SK-N-SH treated with all-trans-retinoic acid at 6 μM for 48 hours (cell line): ENCODE results near the gene ZNF606.

Experiments used
- ATAC-seq: fragments of 200-7000 bp; cut with Tn5 transposase; 3 replicates; pipeline ENCODE4 v1.9.1; 2020; ENCODE audit warnings: mild to moderate bottlenecking, moderate library complexity
- ARNTL ChIP-seq: fragments of 450-650 bp; formaldehyde crosslinking; IDR thresholded peaks from 2 replicates; pipeline ENCODE4 v1.5.0; 2020; ENCODE audit warnings: low read depth, mild to moderate bottlenecking, moderate library complexity, borderline replicate concordance
- BACH2 ChIP-seq: fragments of 250-450 bp; sonication (Bioruptor Pico); IDR thresholded peaks from 2 replicates; pipeline ENCODE4 v1.9.0; 2021; ENCODE audit warnings: mild to moderate bottlenecking, borderline replicate concordance
- CREB5 ChIP-seq: fragments of 250-450 bp; sonication (Bioruptor Pico); IDR thresholded peaks from 2 replicates; pipeline ENCODE4 v1.5.1; 2020; ENCODE audit warnings: low read depth, mild to moderate bottlenecking, moderate library complexity
- CSDC2 ChIP-seq: fragments of 250-450 bp; sonication (Bioruptor Pico); IDR thresholded peaks from 2 replicates; pipeline ENCODE4 v1.5.0; 2020; ENCODE audit warnings: mild to moderate bottlenecking, moderate library complexity
- CSRNP3 ChIP-seq: fragments of 250-450 bp; sonication (Bioruptor Pico); IDR thresholded peaks from 2 replicates; pipeline ENCODE4 v1.5.1; 2021; ENCODE audit warnings: mild to moderate bottlenecking, moderate library complexity
- ESRRG ChIP-seq: fragments of 250-450 bp; sonication (Bioruptor Pico); IDR thresholded peaks from 2 replicates; pipeline ENCODE4 v1.6.1; 2021; ENCODE audit warnings: mild to moderate bottlenecking
- GLIS3 ChIP-seq: fragments of 250-450 bp; sonication (Bioruptor Pico); IDR thresholded peaks from 2 replicates; pipeline ENCODE4 v1.5.0; 2020; ENCODE audit warnings: mild to moderate bottlenecking, moderate library complexity
- ISL1 ChIP-seq: fragments of 250-450 bp; sonication (Bioruptor Pico); IDR thresholded peaks from 2 replicates; pipeline ENCODE4 v2.1.2; 2022; ENCODE audit warnings: mild to moderate bottlenecking, moderate library complexity
- OSR1 ChIP-seq: fragments of 250-450 bp; sonication (Bioruptor Pico); IDR thresholded peaks from 2 replicates; pipeline ENCODE4 v1.8.0; 2022; ENCODE audit warnings: moderate library complexity, mild to moderate bottlenecking, inconsistent platforms
- PATZ1 ChIP-seq: fragments of 250-450 bp; sonication (Bioruptor Pico); IDR thresholded peaks from 2 replicates; pipeline ENCODE4 v1.8.0; 2020; ENCODE audit warnings: mild to moderate bottlenecking, moderate library complexity, borderline replicate concordance
- POU6F1 ChIP-seq: fragments of 250-450 bp; sonication (Bioruptor Pico); IDR thresholded peaks from 2 replicates; pipeline ENCODE4 v1.8.0; 2021; ENCODE audit warnings: low read depth, mild to moderate bottlenecking, moderate library complexity, borderline replicate concordance
- PPARA ChIP-seq: fragments of 250-450 bp; sonication (Bioruptor Pico); IDR thresholded peaks from 2 replicates; pipeline ENCODE4 v1.5.0; 2020; ENCODE audit warnings: mild to moderate bottlenecking, borderline replicate concordance
- RARB ChIP-seq: fragments of 250-450 bp; sonication (Bioruptor Pico); IDR thresholded peaks from 2 replicates; pipeline ENCODE4 v1.8.0; 2021; ENCODE audit warnings: mild to moderate bottlenecking, moderate library complexity
- SNAI2 ChIP-seq: fragments of 250-450 bp; sonication (Bioruptor Pico); IDR thresholded peaks from 2 replicates; pipeline ENCODE4 v1.5.0; 2020; ENCODE audit warnings: mild to moderate bottlenecking, moderate library complexity
- TCF4 ChIP-seq: fragments of 250-450 bp; sonication (Bioruptor Pico); IDR thresholded peaks from 2 replicates; pipeline ENCODE4 v1.8.0; 2021; ENCODE audit warnings: mild to moderate bottlenecking, moderate library complexity, borderline replicate concordance
- TOX ChIP-seq: fragments of 250-450 bp; sonication (Bioruptor Pico); IDR thresholded peaks from 2 replicates; pipeline ENCODE4 v1.8.0; 2021; ENCODE audit warnings: mild to moderate bottlenecking, moderate library complexity, borderline replicate concordance
- TSHZ2 ChIP-seq: fragments of 250-450 bp; sonication (Bioruptor Pico); IDR thresholded peaks from 2 replicates; pipeline ENCODE4 v1.5.0; 2020; ENCODE audit warnings: mild to moderate bottlenecking, moderate library complexity
- ZC3H10 ChIP-seq: fragments of 250-450 bp; sonication (Bioruptor Pico); IDR thresholded peaks from 2 replicates; pipeline ENCODE4 v1.5.1; 2021; ENCODE audit warnings: mild to moderate bottlenecking, moderate library complexity
- ZFP3 ChIP-seq: fragments of 250-450 bp; sonication (Bioruptor Pico); IDR thresholded peaks from 2 replicates; pipeline ENCODE4 v1.5.0; 2020; ENCODE audit warnings: mild to moderate bottlenecking, moderate library complexity
- ZFP30 ChIP-seq: fragments of 450-650 bp; formaldehyde crosslinking; IDR thresholded peaks from 2 replicates; pipeline ENCODE4 v1.5.0; 2022; ENCODE audit warnings: mild to moderate bottlenecking, moderate library complexity
- ZNF8 ChIP-seq: fragments of 450-650 bp; formaldehyde crosslinking; IDR thresholded peaks from 2 replicates; pipeline ENCODE4 v1.5.0; 2020; ENCODE audit warnings: mild to moderate bottlenecking, moderate library complexity

Gene ZNF606

GRCh38 chr19:58045411-58046050 lies 42.9 kb upstream of the ZNF606 start:
- no peak for ATAC-seq
- no peak for TF ChIP-seq ZNF8 (CRISPR knock-in tag)
- TF ChIP-seq ARNTL (CRISPR knock-in tag): no peak
- no peak for TF ChIP-seq ISL1 (CRISPR knock-in tag)
- TF ChIP-seq POU6F1 (CRISPR knock-in tag): no peak
- TF ChIP-seq ZC3H10: no peak
- no peak for TF ChIP-seq TSHZ2 (CRISPR knock-in tag)
- no peak for TF ChIP-seq ZFP3 (CRISPR knock-in tag)
- TF ChIP-seq PPARA (CRISPR knock-in tag): no peak
- no peak for TF ChIP-seq CSDC2
- TF ChIP-seq GLIS3 (CRISPR knock-in tag): no peak
- TF ChIP-seq CREB5 (CRISPR knock-in tag): no peak
- TF ChIP-seq PATZ1: no peak
- TF ChIP-seq RARB (CRISPR knock-in tag): no peak
- TF ChIP-seq TCF4 (CRISPR knock-in tag): no peak
- no peak for TF ChIP-seq BACH2
- TF ChIP-seq ESRRG (CRISPR knock-in tag): no peak
- no peak for TF ChIP-seq ZFP30 (CRISPR knock-in tag)
- no peak for TF ChIP-seq TOX (CRISPR knock-in tag)
- no peak for TF ChIP-seq OSR1 (CRISPR knock-in tag)
- no peak for TF ChIP-seq SNAI2 (CRISPR knock-in tag)
- TF ChIP-seq, all 23 proteins: peak for 0

GRCh38 chr19:58044886-58045285 lies 42.3 kb upstream of the ZNF606 start:
- no peak for TF ChIP-seq PATZ1
- TF ChIP-seq TCF4 (CRISPR knock-in tag): no peak
- no peak for TF ChIP-seq OSR1 (CRISPR knock-in tag)
- no peak for TF ChIP-seq ZC3H10
- TF ChIP-seq ESRRG (CRISPR knock-in tag): no peak
- TF ChIP-seq CSRNP3 (CRISPR knock-in tag): no peak
- TF ChIP-seq PPARA (CRISPR knock-in tag): no peak
- TF ChIP-seq CSDC2: no peak
- TF ChIP-seq TSHZ2 (CRISPR knock-in tag): no peak
- TF ChIP-seq ZFP3 (CRISPR knock-in tag): no peak
- no peak for ATAC-seq
